NCI-H2171 treated with DMSO at 0.1 percent for 48 hours (cell line): ENCODE data around the gene C16orf96.

Source experiments
- DNase-seq: peaks from one replicate; lab custom pipeline; 2025; lab: John Stamatoyannopoulos, UW

Gene C16orf96

DNA sequence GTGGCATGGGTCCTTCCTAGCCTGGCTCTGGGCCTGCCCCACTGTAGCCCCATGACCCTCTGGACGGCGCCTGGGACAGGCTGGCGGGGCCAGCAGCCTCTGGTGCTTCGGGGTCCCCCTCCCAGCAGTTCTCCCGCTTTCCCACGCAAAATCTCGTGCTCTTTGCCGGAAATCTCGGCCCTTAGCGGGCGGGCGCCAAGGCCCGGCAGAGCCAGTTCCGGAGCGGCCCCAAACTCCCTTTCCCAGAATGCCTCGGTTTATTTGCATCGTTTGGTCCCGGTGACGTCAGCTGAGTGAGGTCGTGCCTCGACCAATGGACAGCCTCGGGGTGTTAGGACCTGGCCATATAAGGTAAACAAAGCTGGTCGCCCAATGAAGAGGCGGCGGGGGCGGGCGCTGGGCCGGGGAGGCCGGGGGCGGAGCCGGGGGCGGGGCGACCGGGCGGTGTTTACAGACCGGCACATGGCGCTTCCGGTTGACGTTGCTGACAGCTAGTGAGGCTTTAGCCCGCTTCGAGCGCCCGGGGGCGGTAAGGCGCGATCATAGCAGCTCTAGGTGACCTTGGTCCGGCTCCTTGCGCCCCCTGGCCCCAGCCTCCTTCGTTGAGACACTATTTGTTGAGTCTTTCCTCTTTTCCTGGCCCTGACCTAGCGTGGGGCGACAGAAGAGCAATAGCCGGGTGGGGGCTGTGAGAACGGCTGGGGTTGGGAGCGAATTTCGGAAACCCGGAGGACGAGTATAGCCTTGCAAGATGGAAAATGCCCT is 60.1 kb downstream of the C16orf96 start:
- peak; percentile 99 for DNase-seq

- DNase-seq, result no peak
Measured at GRCh38 chr16:4617880-4618279, 61.7 kb downstream of the C16orf96 start.

- no peak for DNase-seq
Measured at GRCh38 chr16:4618645-4619418, 62.7 kb downstream of the C16orf96 start.

DNA sequence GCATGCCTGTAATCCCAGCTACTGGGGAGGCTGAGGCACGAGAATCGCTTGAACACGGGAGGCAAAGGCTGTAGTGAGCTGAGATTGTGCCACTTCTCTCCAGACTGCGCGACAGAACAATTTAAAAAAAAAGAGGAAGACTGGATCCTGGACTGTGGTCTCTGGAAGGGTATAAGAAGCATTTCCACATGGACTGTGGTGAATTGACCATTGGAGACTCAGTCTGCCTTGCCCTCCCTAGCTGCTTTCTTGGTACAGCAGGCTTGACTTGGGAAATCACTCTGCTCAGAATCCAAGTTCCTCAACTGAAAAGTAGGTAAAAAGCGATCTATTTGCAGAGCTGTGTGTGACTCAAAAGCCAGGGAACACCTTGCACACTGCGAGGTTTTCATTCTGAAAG is 67.5 kb downstream of the C16orf96 start:
- no peak for DNase-seq

DNA sequence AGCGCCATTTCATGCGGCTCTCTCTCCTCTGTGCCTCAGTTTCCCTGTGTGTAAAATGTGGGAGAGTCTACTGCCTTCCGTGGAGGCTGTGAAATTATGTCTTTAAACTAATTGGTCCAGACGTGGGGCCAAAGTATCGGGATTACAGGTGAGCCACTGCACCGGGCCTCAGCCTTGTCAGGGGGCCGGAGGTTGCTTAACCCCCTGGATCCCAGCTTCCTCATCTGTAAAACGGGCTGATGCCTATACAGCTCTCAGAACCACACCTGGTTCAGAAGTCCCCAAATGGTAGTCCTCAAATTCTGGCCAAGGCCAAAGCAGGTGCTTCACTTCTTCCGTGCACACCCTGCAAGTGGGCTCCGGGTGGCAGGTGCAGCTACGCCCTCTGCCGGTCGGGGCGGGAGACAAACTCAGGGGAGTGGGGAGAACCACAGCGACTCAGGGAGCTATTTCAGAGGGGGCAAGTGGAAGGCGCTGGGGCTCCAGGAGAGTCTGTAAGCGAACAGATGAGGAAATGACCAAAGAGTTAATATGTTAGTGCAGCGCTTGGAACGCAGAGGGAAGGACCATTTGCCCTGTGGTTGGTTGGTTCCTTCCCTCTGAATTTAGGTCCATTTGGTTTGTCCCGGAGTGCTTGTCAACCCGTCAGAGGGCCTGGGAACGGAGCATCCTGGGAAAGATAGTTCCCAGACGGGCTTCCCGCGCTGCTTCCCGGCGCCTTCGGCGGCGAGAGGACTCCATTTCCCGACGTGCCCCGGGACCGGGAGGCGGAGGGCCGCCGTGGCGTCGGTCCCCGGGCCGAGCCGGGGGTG is 68.1 kb downstream of the C16orf96 start, which contains the start of gene MGRN1:
MGRN1 (plus strand) TSS at position 812 of the 812 bp plus-strand sequence. CDS start 135 bp downstream, outside the sequence.
- peak; percentile 97 for DNase-seq

DNA sequence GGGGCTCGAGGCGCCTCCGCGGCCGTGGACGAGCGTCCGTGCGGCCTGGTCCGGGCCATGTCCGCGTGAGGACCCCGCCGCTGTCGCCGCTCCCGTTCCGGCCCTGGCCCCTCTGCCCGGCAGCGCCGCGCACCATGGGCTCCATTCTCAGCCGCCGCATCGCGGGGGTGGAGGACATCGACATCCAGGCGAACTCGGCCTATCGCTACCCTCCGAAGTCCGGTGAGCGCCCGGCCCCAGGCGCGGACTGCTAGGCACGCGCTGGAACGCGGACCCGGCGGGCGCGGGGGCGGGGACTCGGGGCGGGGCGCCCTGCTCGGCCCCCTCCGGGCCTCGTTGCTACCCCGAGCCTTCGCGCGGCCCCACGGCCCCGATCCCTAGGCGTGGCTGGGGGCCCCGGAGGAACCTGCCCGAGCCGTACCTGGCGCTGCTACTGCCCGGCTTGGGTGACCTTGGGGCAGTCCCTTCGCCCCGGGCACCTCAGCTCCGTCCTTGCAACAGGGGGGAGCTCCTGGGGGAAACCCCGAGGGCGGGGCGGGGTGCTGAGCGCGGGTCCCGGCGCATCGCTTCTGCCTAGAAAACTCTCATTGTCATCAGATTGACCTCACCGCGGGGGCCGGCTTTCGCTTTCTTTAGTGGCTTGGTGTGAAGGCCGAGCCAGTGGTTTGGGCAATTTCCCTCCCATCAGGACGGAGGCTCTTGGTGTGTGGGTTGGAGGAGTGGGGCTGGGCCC is 68.9 kb downstream of the C16orf96 start:
- no peak for DNase-seq

- DNase-seq, result peak; percentile 6
Measured at GRCh38 chr16:4625560-4626159, 69.5 kb downstream of the C16orf96 start.

GRCh38 chr16:4626396-4626795 is 70.3 kb downstream of the C16orf96 start:
- no peak for DNase-seq

DNA sequence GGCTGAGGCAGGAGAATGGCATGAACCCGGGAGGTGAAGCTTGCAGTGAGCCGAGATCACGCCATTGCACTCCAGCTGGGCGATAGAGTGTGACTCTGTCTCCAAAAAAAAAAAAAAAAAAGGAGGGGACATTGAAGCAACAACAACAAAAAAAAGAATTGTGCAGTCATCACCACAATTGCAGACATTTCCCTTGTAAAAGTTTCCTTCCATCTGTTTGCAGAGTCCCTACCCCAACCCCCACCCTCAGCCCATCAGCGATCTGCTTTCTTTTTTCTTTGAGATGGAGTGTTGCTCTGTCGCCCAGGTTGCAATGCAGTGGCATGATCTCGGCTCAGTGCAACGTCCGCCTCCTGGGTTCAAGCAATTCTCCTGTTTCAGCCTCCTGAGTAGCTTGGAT is 72.1 kb downstream of the C16orf96 start:
- no peak for DNase-seq

DNA sequence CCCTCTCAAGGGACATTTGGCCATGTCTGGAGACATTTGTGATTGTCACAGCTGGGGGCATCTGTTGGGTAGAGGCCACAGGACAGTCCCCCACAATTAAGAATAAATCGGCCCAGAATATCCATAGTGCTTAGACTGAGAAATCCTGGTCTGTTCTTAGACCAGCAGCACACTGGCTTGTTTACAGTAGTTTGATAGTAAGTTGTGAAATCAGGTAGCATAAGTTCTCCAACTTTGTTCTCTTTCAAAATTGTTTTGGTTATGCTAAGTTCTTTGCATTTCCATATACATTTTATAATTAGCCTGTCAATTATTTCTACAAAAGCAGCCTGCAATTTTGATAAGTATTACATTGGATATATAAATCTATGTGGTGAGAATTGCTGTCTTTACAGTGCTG is 75.3 kb downstream of the C16orf96 start:
- no peak for DNase-seq

DNA sequence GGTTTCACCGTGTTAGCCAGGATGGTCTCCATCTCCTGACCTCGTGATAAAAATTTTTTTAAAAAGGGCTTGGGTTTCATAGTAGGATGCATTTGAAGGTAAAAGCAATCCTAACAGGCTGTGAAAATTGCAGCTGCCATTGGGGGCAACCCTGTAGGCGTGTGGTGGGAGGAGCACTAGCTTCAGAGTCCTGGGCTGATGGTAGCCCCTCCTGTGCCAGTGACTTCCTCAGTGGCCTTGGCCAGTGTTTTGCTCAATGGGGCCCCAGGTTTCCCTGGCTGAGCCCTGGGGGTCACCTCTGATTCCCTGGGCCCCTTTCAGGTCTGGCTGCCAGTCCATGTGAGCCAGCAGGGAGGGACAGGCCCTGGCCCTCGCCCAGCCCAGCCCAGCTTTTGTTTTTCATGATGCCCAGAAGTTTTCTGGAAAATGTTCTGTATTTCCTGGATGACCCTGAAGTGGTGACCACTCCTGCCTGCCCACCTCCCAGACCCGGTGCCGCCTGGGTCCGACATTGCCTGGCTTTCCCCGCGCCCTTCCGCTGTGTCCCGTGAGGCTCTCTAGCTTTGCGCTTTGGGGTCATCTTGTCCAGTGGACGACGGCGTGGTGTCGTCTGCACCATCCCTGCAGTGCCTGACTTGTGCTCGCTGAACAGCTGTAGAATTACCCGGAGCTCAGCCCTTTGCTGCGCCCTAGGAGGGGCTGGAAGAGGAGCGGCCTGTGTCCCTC is 77.9 kb downstream of the C16orf96 start:
- DNase-seq, result no peak

DNA sequence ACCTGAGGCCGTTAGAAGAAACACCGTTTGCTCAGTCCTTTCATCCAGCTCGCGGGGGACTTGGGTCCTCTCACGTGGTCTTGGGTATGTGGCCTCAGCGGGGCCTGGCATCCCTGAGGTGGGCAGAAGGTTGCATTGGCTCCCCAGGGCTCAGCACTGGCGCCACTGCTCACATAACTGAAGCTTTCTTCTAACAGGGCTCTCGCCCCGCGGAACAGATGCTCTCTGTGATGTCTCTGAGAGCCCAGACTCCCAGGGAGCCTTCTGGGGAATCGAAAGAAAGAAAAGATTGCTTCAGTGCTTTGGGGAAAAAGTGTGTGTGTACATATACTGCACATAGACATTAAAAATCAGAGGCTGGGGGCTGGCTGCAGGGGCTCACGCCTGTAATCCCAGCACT is 78.6 kb downstream of the C16orf96 start:
- DNase-seq, result peak; percentile 8

DNA sequence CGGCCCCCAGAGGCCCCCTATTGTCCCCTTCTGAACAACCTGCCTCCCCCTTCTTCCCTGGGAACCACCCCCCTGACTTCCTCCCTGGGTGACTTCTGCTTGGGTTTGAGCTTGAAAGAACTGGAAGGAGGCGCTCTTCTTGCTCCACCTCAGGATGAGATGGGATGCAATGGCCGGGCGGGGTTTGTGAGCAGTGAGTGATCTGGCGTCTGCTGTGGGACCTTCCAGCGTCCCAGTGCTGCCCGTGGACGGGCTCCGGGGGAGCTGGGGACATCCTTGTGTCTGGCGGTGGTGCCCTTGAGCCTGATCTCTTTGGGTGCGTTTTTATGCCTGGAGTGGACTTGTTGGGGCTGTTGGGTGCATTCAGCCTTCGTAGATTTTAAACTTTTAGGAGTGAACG is 80.1 kb downstream of the C16orf96 start:
- no peak for DNase-seq

DNA sequence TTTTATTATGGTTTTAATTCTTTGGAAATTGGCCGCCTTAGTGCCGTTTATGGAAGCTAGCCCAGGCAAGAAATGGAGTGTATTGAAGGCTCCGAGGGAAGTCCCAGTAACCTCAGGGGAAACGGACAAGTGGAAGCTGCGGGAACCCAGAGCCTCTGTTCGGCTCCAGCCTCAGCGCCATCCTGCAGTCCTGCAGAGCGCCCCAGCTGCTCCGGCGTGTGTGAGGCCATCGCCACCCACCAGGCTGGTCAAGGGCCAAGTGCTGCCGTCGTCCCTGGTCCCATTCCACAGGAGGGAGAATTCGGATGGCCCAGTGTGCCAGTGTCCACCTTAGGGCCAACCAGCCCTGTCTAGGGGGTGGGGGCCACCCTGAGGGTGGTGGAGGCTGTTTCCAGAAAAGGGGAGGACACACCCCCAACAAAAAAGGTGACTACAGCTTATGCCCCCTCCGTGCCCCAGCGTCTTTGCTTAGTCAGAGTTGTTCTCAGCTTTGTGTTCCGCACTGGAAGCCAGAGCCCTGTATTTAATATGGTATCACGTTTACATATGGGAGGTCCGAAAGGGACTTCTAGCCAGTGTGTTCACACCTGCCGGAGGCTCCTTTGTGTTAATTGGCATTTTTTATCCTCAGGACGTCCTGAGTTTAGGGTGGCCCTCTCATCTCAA is 81.5 kb downstream of the C16orf96 start:
- DNase-seq, result no peak

DNA sequence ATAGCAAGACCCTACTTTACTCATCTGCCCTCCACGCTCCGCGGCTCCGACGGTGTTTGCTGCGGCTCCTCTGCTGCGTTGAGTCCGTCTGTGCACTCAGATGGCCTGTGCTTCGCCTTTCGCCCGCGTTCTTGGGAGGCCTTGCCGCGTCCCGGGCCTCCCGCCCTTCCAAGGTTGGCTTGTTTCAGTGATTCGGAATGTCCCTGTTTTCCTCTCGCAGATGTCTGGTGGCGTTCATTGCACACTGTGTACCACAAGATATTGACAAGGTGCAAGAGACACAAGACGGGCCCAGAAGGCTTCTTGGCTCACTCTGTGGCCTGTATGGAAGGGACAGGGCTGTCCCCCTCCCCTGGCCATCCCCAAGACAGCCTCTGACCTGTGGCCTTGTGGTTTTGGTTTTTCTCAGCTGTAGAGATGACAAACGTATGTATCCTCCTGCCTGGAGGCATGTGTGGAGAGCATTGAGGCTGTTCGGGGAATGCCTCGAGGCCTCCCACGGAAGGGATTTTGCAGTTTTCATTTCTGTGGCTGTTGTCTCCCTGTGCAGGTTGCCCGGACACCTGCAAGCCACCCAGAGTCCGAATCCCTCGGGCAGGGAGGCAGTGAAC is 83.9 kb downstream of the C16orf96 start:
- no peak for DNase-seq

DNA sequence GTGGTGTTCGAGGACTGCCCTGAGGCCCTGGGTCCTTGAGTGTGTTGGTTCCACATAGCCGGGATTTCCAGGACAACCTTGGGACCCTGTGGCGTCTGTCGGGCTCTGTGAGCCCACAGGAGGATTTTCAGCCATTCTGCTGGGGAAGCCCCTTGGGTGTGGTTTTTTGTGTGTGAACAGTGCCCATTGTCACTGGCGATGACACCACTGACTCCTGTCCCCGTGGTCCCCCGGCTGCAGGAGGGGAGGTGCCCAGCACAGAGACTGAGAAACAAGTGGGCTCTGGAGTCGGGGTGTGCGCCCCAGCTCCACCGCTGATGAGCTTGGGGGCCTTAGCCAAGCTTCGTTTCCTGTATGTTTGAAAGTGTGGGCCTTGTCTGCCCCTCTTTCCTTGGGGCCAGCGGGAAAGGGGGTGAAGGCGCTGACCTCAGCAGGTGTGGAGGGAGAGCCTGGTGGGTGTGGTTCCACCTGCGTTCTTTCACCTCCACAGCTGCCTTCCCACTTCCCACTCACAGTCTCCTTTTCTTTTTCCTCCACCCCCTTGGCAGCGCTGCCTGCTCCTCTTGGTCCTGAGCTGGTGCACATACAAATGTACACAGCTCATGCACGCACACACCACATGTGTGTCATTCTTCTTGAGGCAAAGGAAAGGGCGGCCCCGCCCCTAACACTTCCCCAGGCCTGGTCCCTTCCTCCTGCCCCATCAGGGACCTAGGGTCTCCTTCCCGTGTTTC is 84.6 kb downstream of the C16orf96 start:
- no peak for DNase-seq

GRCh38 chr16:4641306-4641687 is 85.2 kb downstream of the C16orf96 start:
- DNase-seq, result no peak

GRCh38 chr16:4641895-4642294 is 85.8 kb downstream of the C16orf96 start:
- DNase-seq, result no peak
